HG03139 (cell line): ENCODE measurements around the gene ANKRD23.

ENCODE experiments used
- ATAC-seq: cut with Tn5 transposase; IDR thresholded peaks from one replicate; pipeline ENCODE4 v1.9.1; 2021; ENCODE audit not compliant: unreplicated experiment

The ANKRD23 gene

GRCh38 chr2:96877631-96878092 lies 33.8 kb upstream of the ANKRD23 start:
- no peak for ATAC-seq

DNA sequence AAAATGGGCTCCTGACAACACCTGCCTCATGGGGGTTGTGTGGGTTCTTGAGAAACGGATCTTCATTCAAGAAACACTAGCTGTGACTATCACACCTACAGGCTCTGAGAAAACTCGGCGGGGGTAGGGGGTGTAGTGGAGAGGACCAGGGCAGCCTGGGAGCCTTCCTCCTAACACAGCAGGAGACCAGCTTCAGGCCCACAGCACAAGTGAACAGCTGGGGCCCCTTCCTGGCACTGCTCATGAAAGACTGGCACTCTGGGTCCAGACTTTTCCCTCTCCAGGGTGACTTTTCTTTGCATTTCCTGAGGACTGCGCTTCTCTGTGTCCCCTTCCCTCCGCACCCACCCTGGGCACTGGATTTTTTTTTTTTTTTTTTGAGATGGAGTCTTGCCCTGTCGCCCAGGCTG lies 33.2 kb upstream of the ANKRD23 start:
- no peak for ATAC-seq

DNA sequence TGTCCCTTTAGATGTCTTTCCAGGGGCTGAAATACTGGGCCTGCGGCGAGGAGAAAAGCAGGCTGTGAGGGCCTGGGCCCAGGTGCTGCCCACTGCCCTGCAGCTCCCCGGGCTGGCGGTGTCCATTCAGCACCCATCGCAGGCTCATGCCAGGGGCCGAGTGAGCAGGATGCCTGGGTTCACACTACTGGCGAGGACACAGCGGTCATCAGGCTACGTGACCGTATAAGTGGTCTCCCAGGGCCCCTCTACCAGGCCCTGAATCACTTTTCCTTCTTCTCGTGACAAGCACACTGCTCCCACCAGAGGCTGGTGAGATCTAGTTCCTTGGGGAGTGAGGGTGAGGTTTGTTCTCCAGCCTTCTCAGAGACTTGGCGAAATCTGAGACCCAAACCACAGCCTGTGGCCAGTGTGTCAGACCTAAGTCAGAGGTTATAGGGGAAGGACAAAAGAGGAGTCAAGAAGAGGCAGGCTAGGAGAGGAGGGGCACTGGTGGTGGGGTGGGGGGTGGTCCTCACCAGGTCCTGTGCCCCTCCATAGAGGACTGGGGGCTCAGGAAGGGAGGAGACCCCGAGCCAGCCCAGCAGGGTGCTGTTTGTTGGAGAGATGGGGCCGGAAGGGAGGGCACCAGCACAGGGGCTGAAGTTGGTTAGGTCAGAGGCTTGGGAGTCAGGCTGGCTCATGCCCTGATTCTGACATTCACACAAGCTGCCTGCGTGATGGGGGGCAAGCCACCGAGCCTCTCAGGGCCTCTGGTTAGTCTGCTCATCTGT lies 32.6 kb upstream of the ANKRD23 start:
- ATAC-seq = no peak

DNA sequence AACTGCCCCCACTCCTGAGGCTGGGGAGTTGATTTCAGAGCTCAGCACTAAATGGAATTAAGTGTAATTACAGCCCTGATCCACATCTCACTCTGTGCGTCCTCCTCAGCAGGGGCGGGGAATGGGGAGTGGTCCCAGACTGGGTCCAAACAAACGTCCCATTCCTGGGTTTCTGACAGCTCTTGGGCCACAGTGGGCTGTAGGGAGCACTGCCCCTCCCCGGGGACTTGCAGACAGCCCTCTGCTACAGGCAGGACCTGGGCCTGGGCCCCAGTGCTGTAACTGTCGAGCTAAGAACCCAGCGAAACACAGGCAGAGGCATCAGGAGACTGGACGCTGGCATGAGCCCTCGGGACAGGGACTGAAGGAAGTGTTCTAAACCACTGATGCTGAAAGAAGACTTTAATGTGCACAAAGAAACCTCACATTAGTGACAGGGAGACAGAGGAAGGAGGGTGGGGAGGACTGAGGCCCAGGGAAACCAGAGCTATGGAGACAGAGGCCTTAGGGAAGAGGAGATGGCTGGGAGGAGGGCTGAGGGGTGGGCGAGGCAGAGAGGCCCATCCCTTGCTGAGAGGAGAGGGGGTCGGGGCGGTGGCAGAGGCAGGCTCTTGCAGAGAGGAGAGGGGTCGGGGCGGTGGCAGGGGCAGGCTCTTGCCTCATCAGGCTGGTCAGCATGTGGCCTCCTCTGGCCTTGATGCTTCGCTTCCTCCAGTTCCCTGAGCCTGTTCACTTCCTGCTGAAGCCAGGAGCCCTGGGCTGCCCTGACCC lies 31.9 kb upstream of the ANKRD23 start:
- ATAC-seq = no peak

DNA sequence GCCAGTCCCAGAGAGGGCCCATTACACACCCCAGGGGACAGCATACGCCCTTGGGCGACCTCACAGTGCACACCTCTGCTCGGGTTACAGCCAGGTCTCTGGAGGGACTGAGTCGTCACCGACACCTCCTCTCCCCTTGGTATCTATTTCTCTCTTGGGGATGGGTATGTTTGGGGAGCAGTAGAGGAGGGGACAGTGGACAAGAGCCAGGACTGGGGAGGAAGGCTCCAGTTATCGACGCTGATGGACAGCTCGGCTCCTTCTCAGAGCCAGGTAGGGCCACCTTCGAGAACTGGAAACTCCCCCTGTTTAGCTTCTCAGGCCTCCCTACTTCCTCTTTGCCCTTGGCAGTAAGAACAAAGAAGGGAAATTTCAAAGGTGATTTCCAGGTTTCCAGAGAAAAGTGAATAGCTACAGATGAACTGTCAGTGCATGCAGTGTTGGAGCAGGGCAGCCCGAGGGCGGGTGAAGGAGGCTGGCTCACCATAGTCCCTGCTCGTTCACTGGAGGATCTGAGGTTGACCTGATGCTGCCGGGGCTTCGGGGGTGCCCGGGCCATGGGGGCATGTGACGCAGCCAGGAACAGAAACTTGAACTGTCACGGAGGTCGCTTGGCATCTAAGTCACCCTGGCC lies 30.5 kb upstream of the ANKRD23 start:
- no peak for ATAC-seq

- ATAC-seq = no peak
These were observed 29.9 kb upstream of the ANKRD23 start for GRCh38 chr2:96873651-96874096.

GRCh38 chr2:96872591-96873349 lies 28.9 kb upstream of the ANKRD23 start:
- no peak for ATAC-seq

- no peak for ATAC-seq
These were observed 26.9 kb upstream of the ANKRD23 start for GRCh38 chr2:96870626-96871255.

DNA sequence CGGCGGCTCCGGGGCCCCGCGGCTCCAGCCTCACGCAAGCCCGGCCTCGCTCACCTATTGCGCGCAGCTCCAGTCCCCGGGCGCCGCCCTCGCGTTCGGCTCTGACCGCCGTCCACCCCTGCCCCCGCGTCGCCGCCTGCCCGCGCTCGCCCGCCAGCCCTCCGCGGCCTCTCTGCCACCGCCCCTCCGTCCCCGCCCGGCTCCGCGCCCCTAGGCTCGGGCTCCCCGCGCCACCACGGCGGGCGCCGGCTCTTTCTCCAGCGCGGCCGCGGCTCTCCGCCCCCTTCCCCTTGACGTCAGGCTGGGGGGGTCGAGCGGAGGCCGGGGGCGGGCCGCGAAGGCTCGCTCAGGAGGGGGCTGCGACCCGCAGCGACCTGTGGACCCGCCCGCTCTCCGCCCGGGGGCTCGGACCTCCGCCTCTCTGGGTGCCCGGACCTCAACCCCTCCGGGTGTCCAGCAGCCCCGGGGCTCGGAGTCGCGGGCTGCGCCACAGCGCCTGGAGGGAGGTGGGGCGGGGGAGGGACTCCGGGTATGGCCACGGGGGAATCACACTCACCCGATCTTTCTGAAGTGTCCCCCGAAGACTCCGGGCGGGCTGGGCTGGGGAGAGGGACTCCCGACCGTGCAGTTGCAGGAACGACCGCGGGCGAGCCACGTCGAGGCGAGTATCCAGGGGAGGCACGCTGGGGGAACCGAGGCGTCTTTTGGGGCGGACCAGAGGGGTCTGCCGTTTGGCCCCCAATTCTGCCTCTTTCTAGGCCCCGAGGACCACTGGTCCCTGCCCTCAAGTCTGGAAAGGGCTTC lies 26.2 kb upstream of the ANKRD23 start, which contains the start of gene SEMA4C:
TSS of gene SEMA4C (minus strand) at position 259 of the 804 bp plus-strand sequence. CDS start 2,194 bp downstream, outside the sequence.
- ATAC-seq = no peak

DNA sequence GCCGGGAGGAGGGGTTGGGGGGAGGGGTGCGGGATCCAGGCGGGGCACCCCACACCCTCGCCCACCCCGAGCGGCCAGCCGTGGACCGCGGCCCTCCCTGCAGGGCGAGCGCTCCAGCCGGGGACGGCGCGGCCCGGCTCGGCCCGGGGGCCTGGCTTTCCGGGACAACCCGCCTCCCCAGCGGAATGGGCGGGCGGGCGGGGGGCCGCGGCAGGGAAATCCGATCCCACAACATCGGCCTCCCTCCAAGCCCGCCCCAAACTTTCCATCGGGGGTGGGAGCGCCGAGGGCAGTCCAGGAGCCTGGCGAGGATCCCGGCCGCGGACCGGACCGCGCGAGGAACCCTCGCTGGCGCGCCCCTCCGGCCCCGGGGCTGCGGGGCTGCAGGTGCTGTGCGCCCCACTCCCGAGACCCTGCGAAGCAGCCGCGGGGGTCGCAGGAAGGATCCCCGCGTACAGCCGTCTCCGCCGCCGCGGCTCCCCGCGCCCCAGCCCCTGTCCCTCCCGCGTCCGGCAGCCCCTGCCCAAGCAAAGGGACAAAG lies 25.5 kb upstream of the ANKRD23 start:
- no peak for ATAC-seq

DNA sequence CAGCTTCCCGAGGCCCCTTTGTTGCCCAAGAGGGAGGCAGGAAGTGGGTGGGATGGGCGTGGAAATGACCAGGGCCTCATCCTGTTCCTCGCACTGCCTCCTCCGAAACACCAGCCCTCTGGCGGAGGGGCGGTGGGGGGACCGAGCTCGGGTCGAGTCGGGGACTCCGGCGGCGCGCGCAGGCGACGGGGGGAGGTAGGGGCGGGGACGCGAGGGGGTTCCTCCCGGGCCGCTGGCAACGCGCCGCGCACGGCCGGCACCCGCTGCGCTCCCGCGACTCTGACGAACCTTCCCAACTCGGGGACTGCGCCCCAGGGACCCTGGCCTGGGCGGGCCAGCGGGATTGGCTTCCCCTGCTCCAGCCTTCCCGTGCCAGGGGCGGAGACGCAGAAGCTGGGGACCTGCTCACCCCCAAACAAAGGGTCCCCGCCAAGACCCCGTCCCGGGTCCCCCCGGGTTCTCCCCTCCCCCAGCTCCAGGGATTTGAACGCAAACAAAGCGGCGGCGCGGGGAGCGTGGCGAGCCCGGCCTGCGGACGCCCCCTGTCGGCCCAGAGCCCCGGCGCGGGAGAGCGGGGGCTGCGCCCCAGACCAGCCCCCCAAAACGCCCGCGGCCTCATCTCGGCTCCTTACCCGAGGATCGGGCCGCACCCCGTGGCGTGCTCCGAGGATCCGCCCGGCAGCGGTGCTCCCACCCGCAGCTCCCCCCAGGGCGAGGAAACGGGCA lies 24.9 kb upstream of the ANKRD23 start:
- no peak for ATAC-seq

- ATAC-seq = no peak
These were observed 24.1 kb upstream of the ANKRD23 start for GRCh38 chr2:96867756-96868554.

- ATAC-seq = no peak
These were observed 23.4 kb upstream of the ANKRD23 start for GRCh38 chr2:96866986-96867755.

GRCh38 chr2:96866586-96866985 lies 22.8 kb upstream of the ANKRD23 start:
- no peak for ATAC-seq

- ATAC-seq = no peak
These were observed 22.3 kb upstream of the ANKRD23 start for GRCh38 chr2:96866149-96866548.

DNA sequence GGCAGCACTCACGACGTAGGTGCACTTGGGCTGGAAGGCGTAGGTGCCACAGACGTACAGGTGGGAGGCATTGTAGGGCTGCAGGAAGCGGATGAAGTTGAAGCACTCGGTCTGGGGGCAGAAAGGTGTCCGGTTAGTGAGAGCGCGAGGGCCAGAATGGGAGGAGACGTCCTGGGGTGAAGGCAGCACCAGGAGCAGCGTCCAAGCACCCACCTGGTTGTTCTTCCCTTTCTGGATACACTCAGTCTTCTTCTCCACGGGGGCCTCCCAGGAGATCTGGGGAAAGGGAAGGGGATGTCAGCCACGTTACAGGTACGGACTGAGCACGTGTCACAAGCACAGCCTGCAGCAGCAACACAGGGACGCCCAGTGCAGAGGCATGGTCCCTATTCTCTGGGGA lies 21.8 kb upstream of the ANKRD23 start:
- no peak for ATAC-seq
